A673 (cell line): ENCODE measurements around the gene HSD17B3. TPM values are rescaled to one million over a fixed set of nuclear protein-coding genes. Genes with fewer than 3 reads are reported as not detected.

Source experiments
- BruUV-seq: library from RNA; stranded (reverse); fragments of 400-500 nt; replicated peaks from 2 replicates; lab custom pipeline; 2021; lab: Mats Ljungman, UMichigan
- CTCF ChIA-PET: fragments of 300-600 bp; sonication (Branson Sonifier 250); formaldehyde crosslinking; loops from one replicate; lab custom pipeline; 2022; ENCODE audit warnings: antibody characterized with exemption; lab: Charles Lee
- POLR2A ChIA-PET: fragments of 300-600 bp; sonication (Branson Sonifier 250); formaldehyde crosslinking; loops from one replicate; lab custom pipeline; 2022; ENCODE audit warnings: antibody characterized with exemption; ENCODE audit not compliant: low non-redundant PET; lab: Charles Lee
- DNase-seq: peaks from one replicate; pipeline ENCODE4 v3.0.0-alpha.2; 2015; ENCODE audit warnings: low spot score
- H3K27ac ChIP-seq: fragments of 200-600 bp; sonication (generic); 2 replicates; pipeline ENCODE4 v1.5.1; 2016; ENCODE audit warnings: mixed run types, low read depth, mild to moderate bottlenecking, mixed read lengths, antibody characterized with exemption, low read length; ENCODE audit not compliant: poor library complexity, severe bottlenecking
- H3K27me3 ChIP-seq: fragments of 200-600 bp; sonication (generic); replicated peaks from 2 replicates; pipeline ENCODE4 v1.6.1; 2017; ENCODE audit warnings: mixed run types, low read depth, mild to moderate bottlenecking, mixed read lengths, antibody characterized with exemption, low read length; ENCODE audit not compliant: insufficient read depth, poor library complexity
- H3K36me3 ChIP-seq: fragments of 200-600 bp; sonication (generic); 2 replicates; pipeline ENCODE4 v1.6.1; 2016; ENCODE audit warnings: mixed run types, mild to moderate bottlenecking, mixed read lengths, antibody characterized with exemption, low read length; ENCODE audit not compliant: insufficient read depth, poor library complexity, severe bottlenecking
- H3K4me1 ChIP-seq: fragments of 200-600 bp; sonication (generic); 2 replicates; pipeline ENCODE4 v1.6.1; 2017; ENCODE audit warnings: mixed run types, mild to moderate bottlenecking, mixed read lengths, antibody characterized with exemption, low read length; ENCODE audit not compliant: insufficient read depth, poor library complexity, severe bottlenecking
- H3K4me3 ChIP-seq: fragments of 200-600 bp; sonication (generic); 2 replicates; pipeline ENCODE4 v1.5.1; 2016; ENCODE audit warnings: low read depth, mixed run types, mild to moderate bottlenecking, mixed read lengths, low read length; ENCODE audit not compliant: poor library complexity, severe bottlenecking
- H3K9me3 ChIP-seq: fragments of 200-600 bp; sonication (generic); 2 replicates; pipeline ENCODE4 v1.6.1; 2016; ENCODE audit warnings: mixed run types, low read depth, mild to moderate bottlenecking, mixed read lengths, antibody characterized with exemption, low read length; ENCODE audit not compliant: poor library complexity, severe bottlenecking
- EZH2 ChIP-seq: fragments of 200-600 bp; sonication (generic); IDR thresholded peaks from 2 replicates; pipeline ENCODE4 v1.6.1; 2017; ENCODE audit warnings: borderline replicate concordance, low read depth, mild to moderate bottlenecking, mixed read lengths, antibody characterized with exemption, low read length; ENCODE audit not compliant: poor library complexity, severe bottlenecking
- intact Hi-C: fragments of 100-400 bp; cut with micrococcal nuclease; formaldehyde crosslinking; loops from one replicate; pipeline ENCODE4 v1.10.0; 2022; ENCODE audit not compliant: unreplicated experiment
- total RNA-seq: library from RNA; stranded (reverse); gene quantifications from 2 replicates; pipeline ENCODE4 v1.2.3, GENCODE V29; 2021
- TF ChIP-seq, protein P1 (sequence below): fragments of 300-800, 200-600 bp; sonication (generic); conservative IDR thresholded peaks from 2 replicates; pipeline ENCODE4 v1.5.1; 2017; ENCODE audit warnings: low read depth, mild to moderate bottlenecking, antibody characterized with exemption, low read length, moderate library complexity, mixed read lengths

The HSD17B3 gene
- total RNA-seq, 1 experiment from 2014 or later, result not detected

DNA sequence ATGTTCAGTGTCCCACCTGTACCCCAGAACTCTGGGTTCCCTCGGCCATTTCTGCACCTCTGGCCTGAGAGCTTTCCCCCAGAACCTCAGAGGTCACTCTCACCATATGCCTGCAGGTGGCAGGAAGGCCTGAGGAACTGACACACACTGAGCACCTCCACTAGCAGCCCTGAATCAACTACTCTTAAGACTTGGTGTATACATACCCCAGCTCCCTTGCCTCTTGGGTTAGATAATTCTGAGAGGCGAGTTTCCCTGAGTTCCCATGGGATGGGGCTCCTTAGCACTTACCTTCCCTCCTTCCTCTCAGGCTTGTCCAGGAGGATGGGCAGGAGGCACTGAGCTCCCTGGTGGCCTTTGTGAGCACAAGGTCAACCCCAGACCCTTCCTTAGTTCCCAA is 86.1 kb downstream of the HSD17B3 start:
- no peak overlapping the region for H3K4me3 ChIP-seq
- ChIA-PET POLR2A (no interaction called here), CTCF (no interaction called here)
- H3K27me3 ChIP-seq, result peaks cover 4% of the 10 kb centered on the region
- intact Hi-C loops, result loop anchor here (5.0 kb wide), 4 partner anchors 489 to 1549 kb away; partner anchors contain the start of gene PTCH1
- TF ChIP-seq EZH2, result no peak
- TF ChIP-seq, protein P1, sequence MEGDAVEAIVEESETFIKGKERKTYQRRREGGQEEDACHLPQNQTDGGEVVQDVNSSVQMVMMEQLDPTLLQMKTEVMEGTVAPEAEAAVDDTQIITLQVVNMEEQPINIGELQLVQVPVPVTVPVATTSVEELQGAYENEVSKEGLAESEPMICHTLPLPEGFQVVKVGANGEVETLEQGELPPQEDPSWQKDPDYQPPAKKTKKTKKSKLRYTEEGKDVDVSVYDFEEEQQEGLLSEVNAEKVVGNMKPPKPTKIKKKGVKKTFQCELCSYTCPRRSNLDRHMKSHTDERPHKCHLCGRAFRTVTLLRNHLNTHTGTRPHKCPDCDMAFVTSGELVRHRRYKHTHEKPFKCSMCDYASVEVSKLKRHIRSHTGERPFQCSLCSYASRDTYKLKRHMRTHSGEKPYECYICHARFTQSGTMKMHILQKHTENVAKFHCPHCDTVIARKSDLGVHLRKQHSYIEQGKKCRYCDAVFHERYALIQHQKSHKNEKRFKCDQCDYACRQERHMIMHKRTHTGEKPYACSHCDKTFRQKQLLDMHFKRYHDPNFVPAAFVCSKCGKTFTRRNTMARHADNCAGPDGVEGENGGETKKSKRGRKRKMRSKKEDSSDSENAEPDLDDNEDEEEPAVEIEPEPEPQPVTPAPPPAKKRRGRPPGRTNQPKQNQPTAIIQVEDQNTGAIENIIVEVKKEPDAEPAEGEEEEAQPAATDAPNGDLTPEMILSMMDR, result no peak
- BruUV-seq, result no TSS peak
- H3K4me1 ChIP-seq, result no peaks in the 10 kb centered on the region
- no peaks in the 10 kb centered on the region for H3K36me3 ChIP-seq
- H3K27ac ChIP-seq, result no peak overlapping the region
- no peak for DNase-seq
- no peaks in the 10 kb centered on the region for H3K9me3 ChIP-seq

DNA sequence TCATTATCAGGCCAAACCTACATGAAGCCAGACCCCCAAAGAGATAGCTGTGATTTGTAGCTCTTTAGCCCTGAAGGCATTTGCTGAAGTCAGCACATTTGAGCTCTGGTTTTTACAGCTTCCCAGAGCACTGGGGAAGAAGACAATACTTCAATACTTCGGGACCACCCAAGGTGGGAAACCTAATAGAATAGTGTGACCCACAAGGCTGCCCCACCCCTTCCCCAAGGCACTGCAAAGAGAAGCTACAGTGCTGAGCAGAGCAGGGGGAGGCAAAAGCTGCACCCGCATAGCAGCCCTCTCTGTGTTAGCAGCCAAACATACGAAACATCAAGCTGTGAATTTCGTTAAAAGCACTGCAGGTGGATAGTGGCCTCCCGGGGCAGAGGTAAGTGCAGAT is 87.3 kb downstream of the HSD17B3 start:
- Histone ChIP-seq H3K27me3 (peaks cover 4% of the 10 kb centered on the region), H3K4me1 (no peaks in the 10 kb centered on the region), H3K36me3 (no peaks in the 10 kb centered on the region), H3K9me3 (no peaks in the 10 kb centered on the region), H3K4me3 (no peak overlapping the region), H3K27ac (no peak overlapping the region)
- no TSS peak for BruUV-seq
- ChIA-PET POLR2A (no interaction called here), CTCF (no interaction called here)
- intact Hi-C loops, result loop anchor here (5.0 kb wide), 4 partner anchors 487 to 1547 kb away; partner anchors contain the start of gene PTCH1
- TF ChIP-seq, protein P1, result no peak
- TF ChIP-seq EZH2, result no peak
- no peak for DNase-seq

DNA sequence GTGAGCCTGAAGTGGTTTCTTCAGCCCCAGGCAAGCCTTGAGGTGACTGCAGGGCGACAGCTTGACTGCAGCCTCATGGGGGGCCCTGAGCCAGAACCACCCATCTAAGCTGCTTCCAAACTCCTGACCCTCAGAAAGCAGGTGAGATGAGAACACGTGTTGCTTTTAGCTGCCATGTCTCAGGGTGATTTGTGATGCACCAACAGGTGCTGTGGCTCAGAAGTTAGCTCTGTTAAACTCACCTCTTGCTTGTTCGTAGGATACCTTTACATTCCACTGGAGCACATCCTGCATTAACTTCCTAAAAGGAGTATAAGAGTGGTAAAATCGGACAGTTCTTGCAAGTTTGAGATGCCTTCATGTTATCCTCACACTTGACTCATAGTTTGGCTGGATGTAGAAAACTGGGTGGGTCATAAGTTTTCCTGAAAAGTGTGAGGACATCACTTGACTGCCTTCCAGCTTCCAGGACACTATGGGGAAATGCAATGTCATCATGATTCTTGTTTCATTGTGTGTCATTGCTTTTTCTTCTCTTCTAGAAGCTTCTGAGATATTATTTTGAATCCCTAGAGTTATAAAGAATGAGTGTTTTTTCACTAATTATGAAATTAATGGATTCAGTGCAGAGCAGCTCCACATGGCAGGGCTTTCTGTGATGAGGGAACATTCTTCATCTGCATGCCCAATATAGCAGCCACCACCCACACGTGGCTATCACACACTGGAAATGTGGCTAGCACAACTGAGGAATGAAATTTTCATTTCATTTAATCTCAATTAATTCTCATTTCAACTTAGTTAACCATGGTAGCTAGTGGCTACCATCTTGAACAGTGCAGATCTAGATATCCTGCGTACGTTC is 92.3 kb downstream of the HSD17B3 start:
- Histone ChIP-seq H3K36me3 (no peaks in the 10 kb centered on the region), H3K4me3 (no peak overlapping the region), H3K27ac (no peak overlapping the region), H3K4me1 (no peaks in the 10 kb centered on the region), H3K27me3 (no peaks in the 10 kb centered on the region), H3K9me3 (no peaks in the 10 kb centered on the region)
- ChIA-PET CTCF (no interaction called here), POLR2A (no interaction called here)
- BruUV-seq, result no TSS peak
- TF ChIP-seq EZH2, result no peak
- intact Hi-C loops, result no loop called here
- DNase-seq, result no peak
